GM18520 (cell line): Measurements from ENCODE around the gene TMEM145.

Experiments
- ATAC-seq: cut with Tn5 transposase; IDR thresholded peaks from one replicate; pipeline ENCODE4 v1.9.1; 2021; ENCODE audit not compliant: unreplicated experiment

TMEM145 gene

DNA sequence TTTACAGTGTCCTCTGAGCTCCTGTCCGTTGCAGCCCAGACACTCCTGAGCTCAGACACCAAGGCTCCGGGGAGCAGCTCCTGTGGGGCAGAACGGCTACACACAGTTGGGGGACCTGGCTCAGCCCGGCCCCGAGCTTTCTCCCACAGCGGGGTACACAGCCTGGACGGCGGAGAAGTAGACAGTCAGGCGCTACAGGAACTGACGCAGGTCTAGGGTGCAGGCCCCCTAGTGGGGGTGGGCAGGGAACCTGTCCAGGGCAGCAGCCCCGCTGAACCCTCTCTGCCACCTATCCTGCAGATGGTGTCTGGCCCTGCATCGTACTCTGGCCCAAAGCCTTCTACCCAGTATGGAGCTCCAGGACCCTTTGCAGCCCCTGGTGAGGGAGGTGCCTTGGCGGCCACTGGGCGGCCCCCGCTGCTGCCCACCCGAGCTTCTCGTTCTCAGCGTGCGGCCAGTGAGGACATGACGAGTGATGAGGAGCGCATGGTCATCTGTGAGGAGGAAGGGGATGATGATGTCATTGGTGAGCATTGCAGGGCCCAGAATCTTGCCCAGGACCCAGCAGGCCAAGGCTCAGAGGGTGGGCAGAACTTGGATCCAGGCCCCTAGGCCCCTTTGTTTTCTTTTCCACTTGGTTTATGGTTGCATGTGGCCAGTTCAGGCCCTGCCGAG, 24.1 kb upstream of the TMEM145 start:
- ATAC-seq = no peak

DNA sequence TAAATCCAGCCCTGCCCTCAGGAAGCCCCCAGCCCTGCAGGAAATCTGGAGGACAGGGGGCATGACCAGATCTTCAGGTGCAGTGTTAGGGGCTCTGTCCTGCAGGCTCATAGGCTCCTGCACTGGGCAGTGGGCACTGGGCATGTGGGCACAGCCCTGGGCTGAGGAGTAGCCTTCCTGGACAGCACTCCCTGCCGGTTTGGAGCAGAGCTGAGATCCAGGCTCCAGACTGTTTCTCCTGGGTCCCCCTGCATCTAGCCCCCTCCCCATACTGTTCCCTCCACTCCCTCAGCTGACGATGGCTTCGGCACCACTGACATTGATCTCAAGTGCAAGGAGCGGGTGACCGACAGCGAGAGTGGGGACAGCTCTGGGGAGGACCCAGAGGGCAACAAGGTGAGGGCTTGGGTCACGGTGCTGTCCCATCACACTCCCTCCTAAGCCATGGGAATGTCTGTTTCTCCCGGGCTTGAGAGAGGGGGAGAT, 23.5 kb upstream of the TMEM145 start:
- no peak for ATAC-seq

DNA sequence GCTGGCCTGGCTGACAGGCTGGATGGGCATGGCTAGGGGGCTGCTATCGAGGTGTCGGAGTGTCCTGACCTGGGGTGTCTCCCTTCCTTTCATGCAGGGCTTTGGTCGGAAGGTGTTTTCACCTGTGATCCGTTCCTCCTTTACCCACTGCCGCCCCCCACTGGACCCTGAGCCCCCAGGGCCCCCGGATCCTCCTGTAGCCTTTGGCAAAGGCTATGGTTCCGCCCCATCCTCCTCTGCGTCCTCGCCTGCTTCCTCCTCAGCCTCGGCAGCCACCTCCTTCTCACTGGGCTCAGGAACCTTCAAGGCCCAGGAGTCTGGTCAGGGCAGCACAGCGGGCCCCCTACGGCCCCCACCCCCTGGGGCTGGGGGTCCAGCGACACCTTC, 23.0 kb upstream of the TMEM145 start:
- no peak for ATAC-seq

DNA sequence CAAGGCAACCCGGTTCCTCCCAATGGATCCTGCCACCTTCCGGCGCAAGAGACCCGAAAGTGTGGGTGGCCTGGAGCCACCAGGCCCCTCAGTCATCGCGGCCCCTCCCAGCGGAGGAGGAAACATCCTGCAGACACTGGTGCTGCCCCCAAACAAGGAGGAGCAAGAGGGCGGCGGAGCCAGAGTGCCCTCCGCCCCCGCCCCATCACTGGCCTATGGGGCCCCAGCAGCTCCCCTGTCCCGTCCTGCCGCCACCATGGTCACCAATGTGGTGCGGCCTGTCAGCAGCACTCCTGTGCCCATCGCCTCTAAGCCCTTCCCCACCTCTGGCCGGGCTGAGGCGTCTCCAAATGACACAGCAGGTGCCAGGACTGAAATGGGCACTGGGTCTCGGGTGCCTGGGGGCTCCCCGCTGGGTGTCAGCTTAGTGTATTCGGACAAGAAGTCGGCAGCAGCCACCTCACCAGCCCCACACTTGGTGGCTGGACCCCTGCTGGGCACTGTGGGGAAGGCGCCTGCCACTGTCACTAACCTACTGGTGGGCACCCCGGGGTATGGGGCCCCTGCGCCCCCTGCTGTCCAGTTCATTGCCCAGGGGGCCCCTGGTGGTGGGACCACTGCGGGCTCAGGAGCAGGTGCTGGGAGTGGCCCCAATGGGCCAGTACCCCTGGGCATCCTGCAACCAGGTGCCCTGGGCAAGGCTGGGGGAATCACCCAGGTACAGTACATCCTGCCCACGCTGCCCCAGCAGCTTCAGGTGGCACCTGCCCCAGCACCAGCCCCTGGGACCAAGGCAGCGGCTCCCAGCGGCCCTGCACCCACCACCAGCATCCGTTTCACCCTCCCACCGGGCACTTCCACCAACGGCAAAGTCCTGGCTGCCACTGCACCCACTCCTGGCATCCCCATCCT, 22.3 kb upstream of the TMEM145 start:
- ATAC-seq = no peak

DNA sequence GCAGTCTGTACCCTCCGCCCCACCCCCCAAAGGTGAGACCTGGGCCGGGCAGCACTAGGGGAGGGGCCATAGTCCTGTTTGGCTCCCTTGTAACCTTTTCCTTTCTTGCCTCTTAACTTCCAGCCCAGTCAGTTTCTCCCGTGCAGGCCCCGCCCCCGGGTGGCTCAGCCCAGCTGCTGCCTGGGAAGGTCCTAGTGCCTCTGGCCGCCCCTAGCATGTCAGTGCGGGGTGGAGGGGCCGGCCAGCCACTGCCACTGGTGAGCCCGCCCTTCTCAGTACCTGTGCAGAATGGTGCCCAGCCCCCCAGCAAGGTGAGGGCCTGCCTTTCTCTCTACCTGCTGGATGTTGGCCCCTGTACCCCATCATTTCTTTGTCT, 21.7 kb upstream of the TMEM145 start:
- no peak for ATAC-seq

DNA sequence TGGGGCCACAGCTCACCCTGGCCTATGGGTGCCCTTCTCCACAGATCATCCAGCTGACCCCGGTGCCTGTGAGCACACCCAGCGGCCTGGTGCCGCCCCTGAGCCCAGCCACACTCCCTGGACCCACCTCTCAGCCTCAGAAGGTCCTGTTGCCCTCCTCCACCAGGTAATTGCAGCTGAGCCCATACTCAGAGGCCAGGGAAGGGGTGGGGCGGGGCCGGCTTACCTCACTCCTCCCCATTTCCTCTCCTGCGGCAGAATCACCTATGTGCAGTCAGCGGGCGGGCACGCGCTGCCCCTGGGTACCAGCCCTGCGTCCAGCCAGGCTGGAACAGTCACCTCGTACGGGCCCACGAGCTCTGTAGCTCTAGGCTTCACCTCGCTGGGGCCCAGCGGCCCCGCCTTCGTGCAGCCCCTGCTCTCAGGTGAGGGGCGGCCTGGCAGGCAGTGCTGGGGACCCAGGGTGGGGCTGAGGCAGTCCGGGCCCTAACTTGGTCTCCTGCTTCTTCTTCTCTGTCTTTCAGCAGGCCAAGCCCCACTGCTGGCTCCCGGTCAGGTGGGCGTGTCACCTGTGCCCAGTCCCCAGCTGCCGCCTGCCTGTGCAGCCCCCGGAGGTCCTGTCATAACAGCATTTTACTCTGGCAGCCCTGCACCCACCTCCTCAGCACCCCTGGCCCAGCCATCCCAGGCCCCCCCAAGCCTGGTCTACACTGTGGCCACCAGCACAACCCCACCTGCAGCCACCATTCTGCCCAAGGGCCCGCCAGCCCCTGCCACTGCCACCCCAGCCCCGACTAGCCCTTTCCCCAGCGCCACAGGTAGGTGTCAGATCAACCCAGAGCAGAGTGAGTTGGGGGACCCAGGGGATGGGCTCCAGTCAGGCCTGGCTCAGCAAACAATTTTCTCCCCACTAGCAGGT, 20.8 kb upstream of the TMEM145 start:
- no peak for ATAC-seq

DNA sequence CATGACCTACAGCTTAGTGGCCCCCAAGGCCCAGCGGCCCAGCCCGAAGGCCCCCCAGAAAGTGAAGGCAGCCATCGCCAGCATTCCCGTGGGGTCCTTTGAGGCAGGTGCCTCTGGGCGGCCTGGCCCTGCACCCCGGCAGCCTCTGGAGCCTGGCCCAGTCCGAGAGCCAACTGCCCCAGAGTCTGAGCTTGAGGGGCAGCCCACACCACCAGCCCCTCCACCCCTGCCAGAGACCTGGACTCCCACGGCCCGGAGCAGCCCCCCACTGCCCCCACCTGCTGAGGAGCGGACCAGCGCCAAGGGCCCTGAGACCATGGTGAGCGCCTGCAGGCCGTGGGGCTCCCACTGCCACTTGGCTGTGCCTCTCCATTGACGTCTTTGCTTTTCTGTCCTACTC, 20.1 kb upstream of the TMEM145 start:
- ATAC-seq = no peak

DNA sequence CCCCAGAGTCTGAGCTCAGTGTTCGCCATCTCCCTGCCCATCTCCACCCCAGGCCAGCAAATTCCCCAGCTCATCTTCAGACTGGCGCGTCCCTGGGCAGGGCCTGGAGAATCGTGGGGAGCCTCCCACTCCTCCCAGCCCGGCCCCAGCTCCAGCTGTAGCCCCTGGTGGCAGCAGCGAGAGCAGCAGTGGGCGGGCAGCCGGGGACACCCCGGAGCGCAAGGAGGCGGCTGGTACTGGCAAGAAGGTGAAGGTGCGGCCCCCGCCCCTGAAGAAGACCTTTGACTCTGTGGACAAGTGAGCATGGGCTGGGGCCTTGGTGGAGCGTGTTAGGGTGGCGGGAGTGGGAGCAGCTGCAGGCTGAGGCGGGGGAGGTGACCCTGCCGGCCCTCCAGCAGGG, 19.6 kb upstream of the TMEM145 start:
- ATAC-seq = no peak

DNA sequence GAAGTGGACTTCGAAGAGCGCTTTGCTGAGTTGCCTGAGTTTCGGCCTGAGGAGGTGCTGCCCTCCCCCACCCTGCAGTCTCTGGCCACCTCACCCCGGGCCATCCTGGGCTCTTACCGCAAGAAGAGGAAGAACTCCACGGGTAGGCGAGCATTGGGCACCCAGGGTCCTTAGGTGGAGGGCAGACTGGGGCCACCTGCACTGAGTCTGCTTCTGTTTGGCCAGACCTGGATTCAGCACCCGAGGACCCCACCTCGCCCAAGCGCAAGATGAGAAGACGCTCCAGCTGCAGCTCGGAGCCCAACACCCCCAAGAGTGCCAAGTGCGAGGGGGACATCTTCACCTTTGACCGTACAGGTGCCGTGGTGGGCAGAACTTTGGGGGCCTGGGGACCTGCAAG, 19.2 kb upstream of the TMEM145 start:
- ATAC-seq = no peak

DNA sequence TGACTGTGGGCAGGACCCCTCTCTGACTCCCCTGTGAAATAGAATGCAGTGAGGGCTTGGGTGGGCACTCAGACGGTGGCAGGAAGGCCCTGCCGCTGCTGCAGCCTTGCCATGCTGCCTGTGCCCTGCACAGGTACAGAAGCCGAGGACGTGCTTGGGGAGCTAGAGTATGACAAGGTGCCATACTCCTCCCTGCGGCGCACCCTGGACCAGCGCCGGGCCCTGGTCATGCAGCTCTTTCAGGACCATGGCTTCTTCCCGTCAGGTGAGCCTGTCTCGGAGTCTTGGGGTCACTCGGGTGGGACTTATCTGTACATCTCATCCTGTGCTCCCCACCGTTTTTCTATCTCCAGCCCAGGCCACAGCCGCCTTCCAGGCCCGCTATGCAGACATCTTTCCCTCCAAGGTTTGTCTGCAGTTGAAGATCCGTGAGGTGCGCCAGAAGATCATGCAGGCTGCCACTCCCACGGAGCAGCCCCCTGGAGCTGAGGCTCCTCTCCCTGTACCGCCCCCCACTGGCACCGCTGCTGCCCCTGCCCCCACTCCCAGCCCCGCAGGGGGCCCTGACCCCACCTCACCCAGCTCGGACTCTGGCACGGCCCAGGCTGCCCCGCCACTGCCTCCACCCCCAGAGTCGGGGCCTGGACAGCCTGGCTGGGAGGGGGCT, 18.5 kb upstream of the TMEM145 start:
- ATAC-seq = no peak

DNA sequence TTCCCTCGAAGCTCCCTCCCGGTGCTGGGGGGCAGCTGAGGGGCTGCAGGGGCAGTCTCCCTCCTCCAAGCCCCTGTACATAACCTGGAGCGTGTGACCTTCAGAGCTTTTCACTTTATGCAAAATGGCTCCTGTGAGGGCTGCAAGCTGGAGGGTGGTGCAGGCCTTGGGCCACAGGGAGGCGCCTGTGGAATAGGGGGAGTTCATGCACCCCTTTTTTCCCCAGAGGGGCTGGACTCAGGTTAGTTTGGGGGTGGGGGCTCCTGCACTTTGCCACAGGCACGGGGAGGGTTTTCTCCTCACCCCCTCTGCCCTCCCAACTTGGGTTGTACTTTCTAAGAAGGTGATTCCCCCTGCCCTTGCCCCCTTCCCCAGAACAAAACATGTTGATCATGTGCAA, 17.8 kb upstream of the TMEM145 start:
- ATAC-seq = no peak

DNA sequence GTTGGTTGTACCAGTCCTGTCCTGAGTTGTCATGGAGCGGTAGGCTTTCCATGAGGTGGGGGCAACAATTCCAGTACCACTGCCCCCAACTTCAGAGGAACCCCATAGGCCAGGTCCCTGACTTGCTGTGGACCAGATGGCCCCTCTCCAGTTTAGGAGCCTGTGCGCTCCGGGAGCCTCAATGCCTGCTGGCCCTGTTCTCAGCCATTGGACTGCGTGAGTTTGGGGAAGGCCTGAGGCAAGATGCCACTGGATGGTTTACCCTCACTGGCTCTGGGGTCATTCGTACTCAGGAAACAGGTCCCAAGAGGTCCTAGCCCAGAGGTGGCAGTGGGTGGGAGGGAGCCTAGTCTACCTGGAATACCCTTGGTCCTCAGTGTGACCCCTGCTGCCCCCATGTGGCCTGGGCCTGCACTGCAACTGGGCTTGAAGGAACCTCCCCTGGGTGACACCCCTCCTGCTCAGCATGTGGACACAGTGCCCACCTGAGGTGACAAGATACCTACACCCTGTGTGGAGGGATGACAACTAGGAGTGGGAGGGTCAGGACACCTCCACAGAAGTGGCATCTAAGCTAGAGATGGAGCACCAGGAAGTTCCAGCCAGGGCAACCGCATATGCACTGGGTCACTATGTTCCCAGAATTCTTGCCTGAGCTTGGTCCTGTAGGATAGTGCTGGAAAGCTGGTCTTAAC, 17.1 kb upstream of the TMEM145 start:
- ATAC-seq = no peak

DNA sequence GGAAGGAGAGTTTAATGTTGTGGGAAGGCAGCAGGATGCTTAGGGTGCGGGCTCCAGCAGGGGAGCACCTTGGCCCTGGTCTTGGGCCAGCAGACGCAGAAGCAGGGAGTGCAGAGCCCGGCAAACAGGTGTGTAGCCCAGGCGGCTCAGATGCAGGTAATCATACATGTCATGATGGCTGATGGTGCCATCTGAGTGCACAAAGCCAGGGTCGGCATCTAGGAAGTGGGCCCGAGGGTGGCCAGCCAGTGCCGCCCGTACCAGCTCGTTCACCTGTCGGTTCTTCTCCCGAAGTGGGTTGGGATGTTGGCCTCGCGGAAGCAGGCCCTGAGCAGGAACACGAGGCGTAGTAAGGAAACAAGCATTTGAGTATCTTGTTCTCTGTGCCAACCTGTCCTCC, 16.1 kb upstream of the TMEM145 start:
- ATAC-seq = no peak

DNA sequence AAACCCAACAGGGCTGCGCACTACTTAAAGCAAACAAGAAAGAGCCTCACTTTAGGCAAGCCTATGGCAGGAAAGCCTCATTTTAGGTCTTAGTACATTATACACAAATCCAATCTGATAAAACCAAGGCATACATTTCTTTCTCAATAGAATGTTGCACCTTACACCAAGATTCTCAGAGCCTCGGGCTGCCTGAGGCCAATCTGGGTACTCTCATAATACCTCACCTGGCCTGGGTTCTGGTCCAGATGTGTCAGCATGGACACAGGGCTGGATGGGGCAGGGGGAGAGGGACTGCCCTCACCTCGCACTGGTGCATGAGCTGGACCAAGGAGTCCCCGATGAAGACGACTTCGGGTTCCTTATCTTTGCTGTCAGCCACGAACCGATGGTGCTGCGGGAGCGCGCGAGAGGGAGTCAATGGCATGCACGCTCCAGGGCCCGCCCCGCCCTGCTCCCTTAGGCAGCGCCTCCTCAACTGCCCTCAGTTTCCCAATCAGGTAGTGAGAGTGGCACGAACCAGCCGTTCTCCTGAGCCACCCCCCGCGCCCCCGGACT, 11.4 kb upstream of the TMEM145 start, which contains the start of gene PRR19:
Gene PRR19 (plus strand): TSS at position 487 of the 558 bp plus-strand sequence. CDS start 7,453 bp downstream, outside the sequence.
- ATAC-seq = no peak

DNA sequence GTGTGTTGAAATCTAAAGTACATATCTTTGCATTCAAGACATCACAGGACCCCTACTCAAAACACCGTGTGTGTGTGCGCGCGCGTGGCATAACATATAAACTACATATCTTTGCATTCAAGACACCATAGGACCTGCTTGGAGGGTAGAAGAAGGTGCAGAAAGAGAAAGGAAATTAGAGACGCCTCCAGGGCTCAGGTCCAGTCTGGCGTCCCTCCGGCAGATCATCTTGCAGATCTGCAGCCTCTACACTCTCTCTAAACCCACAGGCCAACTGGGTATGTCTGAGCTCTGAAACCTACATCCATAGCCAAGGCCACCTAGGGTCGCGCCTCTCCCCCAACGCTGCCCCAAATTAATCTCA, 10.0 kb upstream of the TMEM145 start:
- no peak for ATAC-seq

DNA sequence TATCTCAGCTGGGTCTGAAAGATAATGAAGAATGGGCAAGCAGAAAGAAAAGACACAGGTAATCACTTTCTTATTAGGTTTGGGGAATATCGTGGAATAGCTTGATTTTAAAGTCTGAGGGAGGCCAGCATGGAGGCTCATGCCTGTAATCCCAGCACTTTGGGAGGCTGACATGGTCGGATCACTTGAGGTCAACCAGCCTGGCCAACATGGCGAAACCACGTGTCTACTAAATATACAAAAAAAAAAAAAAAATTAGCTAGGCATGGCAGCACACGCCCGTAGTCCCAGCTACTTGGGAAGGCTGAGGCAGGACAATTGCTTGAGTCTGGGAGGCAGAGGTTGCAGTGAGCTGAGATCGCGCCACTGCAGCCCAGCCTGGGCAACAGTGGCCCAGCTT, 9.2 kb upstream of the TMEM145 start:
- ATAC-seq = no peak

DNA sequence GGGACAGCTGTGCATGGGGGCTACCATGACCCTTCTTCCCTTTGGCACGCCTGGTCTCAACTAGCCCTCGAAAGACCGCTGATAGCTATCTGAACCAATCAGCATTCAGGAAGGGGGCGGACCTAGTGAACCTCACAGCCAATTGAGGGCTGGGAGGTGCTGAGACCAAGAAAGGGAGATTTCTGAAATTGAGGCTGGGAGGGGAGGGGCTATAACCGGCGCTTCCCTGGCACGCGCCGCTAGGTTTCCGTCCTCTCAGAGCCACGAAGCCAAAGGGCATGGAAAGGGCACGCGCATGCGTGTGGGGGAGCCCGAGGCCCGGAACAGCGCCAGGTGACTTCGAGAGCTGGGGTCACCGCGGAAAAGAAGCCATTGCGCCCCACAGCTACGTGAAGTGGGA, 6.5 kb upstream of the TMEM145 start:
- ATAC-seq = no peak

DNA sequence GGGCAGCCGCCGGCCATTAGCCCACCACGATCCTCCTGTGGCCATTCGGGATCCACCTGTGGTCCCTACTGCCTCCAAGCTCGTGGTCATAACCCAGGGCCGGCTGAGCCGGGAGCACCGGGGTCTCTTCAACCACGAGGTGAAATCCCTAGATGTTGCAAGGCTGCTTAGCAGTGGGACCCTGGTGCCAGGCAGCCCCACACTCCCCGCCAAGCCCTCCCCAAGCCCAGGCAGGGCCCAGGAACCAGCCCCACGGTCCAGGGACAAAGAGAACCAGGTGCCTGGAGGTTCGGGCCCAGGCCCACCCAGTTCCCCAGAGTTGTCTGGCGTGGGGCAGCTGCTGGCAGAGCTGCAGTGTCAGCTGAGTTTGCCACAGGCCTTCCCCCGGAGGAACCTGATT, 3.4 kb upstream of the TMEM145 start:
- ATAC-seq = no peak

DNA sequence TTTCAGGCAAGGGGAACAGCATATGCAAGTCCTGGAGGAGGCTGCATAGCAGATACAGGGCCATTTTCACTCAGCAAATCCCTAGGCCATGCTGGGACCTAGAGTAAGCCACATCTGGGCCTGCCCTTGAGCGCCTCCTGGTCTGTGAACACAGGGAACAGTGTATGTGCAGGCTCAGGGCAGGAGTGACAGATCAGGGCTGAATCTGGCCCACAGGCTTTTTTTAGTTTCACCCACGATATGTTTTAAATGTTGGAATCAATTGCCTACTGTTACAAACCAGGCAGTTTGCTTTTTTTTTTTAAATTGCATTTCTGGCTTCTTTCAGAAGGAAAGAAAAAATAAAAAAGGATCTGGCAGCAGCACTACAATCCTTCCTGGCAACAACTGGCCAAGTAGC, 1.5 kb upstream of the TMEM145 start:
- no peak for ATAC-seq

DNA sequence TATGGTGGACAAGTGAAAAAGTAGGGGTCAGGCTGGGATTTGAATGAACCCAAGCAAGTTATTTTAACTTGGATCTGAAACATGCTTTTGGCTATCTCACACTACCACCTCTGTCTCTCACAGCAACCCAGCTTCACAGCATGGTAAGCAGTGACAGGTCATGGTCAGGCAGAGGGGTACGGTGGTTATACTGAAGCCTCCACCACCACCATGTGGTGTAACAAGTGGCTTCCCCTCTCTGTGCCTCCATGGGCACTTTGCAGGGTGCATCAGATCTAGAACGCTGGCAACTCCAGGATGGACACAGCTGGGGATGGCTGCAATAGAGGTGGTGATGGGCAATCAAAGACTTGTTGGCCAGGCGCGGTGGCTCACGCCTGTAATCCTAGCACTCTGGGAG, 739 bp upstream of the TMEM145 start:
- no peak for ATAC-seq
